GM13977 (cell line): ENCODE measurements around the gene UGGT2.

ENCODE experiments used
- DNase-seq: peaks from one replicate; pipeline ENCODE4 v3.0.0; 2012; ENCODE audit warnings: low spot score
- in situ Hi-C: fragments of 300-500 bp; cut with MboI; formaldehyde crosslinking; loops from one replicate; pipeline ENCODE4 v1.12.0; 2022; ENCODE audit warnings: low sequenced_read_pairs, low pct_unique_long_range_greater_than_20kb, mixed read lengths, inconsistent platforms; ENCODE audit not compliant: unreplicated experiment
- TF ChIP-seq, protein P1 (sequence below): IDR thresholded peaks from 2 replicates; pipeline ENCODE4 v1.5.1; 2012; ENCODE audit warnings: mild to moderate bottlenecking, control low read depth; ENCODE audit not compliant: insufficient read depth; ENCODE audit errors: extremely low read depth, missing control alignments

The UGGT2 gene

DNA sequence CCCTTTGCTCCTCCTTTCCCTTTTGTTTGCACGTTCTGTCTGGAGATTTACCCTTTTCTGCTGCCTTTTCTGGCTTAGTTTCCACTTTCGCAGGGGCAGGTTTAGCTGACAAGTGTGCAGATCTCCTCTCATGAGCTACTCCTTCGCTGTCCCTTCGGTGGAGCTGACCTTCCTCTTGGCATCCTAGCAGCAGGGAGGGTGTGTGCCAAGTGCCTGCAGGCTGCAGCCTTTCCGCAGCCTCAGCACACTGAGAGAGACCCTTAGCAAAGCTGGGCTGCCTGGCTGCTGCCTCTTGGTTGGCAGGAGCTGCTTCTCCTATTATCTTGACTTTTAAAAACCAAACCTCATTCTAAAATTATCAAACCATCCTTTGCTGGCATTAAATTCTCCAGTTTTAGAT, 243.8 kb downstream of the UGGT2 start:
- TF ChIP-seq, protein P1, sequence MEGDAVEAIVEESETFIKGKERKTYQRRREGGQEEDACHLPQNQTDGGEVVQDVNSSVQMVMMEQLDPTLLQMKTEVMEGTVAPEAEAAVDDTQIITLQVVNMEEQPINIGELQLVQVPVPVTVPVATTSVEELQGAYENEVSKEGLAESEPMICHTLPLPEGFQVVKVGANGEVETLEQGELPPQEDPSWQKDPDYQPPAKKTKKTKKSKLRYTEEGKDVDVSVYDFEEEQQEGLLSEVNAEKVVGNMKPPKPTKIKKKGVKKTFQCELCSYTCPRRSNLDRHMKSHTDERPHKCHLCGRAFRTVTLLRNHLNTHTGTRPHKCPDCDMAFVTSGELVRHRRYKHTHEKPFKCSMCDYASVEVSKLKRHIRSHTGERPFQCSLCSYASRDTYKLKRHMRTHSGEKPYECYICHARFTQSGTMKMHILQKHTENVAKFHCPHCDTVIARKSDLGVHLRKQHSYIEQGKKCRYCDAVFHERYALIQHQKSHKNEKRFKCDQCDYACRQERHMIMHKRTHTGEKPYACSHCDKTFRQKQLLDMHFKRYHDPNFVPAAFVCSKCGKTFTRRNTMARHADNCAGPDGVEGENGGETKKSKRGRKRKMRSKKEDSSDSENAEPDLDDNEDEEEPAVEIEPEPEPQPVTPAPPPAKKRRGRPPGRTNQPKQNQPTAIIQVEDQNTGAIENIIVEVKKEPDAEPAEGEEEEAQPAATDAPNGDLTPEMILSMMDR, result no peak
- no peak for DNase-seq
- in situ Hi-C loops, result no loop called here

DNA sequence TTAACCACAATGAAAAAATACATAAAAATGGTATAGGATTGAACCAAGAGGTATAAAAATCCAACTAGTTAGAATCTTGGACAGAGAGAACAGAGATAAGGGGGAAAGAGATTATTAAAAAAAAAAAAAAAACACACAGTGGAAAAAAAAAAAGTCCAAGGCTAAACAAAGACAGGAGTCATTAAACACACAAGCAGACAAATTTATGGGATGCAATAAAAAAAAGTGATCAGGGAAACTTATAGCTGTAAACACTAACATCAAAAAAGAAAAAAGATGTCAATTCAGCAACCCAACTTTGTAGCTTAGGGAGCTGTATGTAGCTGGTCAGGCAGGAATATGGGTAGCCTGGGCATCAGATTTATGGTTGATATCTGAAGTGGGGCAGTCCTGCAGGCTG, 247.3 kb downstream of the UGGT2 start:
- no peak for DNase-seq
- in situ Hi-C loops, result no loop called here
- TF ChIP-seq, protein P1, result no peak

DNA sequence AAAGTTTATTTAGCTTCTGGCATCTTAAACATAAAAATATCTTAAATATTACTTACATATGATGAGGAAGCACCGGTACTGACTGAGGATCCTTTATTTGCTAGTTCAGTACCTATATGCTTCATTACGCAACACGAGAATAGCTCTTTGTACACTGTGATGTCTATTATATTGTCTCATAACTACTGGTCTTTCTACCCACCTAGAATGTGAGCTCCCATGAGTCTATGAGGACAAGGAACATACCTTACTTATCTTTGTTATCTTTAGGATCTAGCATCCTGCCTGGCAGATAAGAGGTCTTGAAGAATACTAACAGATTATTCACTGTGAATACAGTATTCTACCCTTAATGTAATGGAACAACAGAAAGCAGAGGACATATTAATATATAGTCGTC, 251.4 kb downstream of the UGGT2 start:
- DNase-seq, result no peak
- in situ Hi-C loops, result no loop called here
- TF ChIP-seq, protein P1, result no peak

DNA sequence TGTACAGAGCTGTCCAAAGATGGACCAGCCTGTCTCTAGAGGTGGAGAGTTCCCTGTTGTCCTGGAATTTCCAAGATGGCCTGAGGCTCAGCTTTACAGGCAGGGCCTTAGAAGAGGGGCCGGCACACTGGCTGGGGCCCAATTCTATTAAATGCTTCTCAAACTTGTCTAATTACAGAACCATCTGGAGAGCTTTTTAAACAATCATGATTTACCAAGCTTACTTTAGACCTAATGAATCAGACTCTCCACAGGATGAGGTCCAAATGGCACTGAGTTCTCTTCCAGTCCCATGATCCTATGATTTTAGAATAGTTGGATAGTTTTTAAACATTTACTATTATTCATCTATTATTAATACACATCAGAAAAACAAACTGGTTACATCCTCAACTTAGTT, 252.8 kb downstream of the UGGT2 start:
- no peak for DNase-seq
- in situ Hi-C loops, result no loop called here
- TF ChIP-seq, protein P1, result no peak

DNA sequence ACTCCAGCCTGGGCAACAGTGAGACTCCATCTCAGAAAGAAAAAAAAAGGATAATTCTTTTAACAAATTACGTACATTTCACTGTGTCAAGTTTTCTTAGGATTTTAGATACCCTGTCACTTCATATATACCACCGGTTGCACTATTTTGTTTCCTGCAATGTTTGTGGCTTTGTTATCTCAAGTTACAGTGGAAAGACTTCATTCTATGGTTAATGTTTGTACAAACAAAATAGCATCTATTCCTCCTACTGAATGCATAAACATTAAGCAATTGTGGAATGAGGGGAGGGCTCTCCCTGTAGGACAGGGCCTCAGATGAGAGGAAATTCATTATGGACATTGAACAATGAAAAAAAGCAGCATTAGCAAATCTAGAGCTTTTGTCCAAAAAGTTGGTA, 256.2 kb downstream of the UGGT2 start:
- TF ChIP-seq, protein P1, result no peak
- no peak for DNase-seq
- in situ Hi-C loops, result no loop called here

DNA sequence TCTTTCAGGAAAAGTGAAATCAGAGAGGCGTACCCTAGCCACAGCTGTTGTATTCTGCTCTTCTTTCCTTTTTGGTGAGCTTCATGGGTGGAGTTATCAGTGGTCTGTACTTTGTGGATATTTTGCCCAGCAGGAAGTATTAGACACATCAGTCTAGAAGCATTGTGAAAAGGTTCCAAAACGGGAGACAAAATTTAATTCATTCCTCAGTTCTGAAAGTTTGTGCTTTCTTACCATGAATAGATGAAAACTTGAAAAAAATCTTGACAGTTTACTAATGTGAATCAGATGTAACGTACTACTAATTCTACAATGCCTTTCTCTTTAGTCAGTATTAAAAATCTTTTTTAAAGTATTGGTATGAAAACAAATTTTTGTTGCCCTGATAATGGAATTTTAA, 259.4 kb downstream of the UGGT2 start:
- TF ChIP-seq, protein P1, result no peak
- in situ Hi-C loops, result no loop called here

DNA sequence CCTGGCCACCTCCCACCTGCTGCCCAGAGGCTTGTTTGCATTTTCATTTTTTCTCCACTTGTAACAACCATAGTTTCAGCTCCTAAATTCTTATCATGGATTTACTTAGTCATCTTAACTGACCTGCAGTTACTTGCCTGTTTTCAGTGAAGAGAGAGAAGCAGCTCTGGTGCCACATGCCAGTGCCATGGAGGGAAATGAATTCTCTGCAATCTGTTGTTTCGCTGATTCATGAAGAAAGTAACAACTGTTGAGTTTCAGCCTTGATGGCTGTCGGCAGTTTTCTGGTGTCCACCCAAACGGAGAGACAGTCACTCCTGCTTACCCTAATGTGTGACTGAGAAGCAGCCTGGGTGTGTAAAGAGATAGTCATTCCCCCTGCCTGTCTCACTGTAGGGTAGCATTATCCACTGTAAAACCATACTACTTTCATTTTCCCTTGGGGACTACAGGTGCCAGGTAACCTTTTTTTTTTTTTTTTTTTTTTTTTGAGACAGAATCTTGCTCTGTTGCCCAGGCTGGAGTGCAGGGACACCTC, 260.1 kb downstream of the UGGT2 start:
- DNase-seq, result no peak
- TF ChIP-seq, protein P1, result no peak
- in situ Hi-C loops, result no loop called here

More for the DNA sequence above, 259.4 kb downstream of the UGGT2 start:
- DNase-seq, result no peak
